ENCODE measurements around the gene PRSS27. TPM values are rescaled to one million over a fixed set of nuclear protein-coding genes. Genes with fewer than 3 reads are reported as not detected.
A peak's percentile ranks its signal among the peaks of the same experiment; 100 is the strongest.

The PRSS27 gene
- total RNA-seq, 4 donors from 2014 or later: 1.3 to 4.2 (median 2.4) TPM

DNA sequence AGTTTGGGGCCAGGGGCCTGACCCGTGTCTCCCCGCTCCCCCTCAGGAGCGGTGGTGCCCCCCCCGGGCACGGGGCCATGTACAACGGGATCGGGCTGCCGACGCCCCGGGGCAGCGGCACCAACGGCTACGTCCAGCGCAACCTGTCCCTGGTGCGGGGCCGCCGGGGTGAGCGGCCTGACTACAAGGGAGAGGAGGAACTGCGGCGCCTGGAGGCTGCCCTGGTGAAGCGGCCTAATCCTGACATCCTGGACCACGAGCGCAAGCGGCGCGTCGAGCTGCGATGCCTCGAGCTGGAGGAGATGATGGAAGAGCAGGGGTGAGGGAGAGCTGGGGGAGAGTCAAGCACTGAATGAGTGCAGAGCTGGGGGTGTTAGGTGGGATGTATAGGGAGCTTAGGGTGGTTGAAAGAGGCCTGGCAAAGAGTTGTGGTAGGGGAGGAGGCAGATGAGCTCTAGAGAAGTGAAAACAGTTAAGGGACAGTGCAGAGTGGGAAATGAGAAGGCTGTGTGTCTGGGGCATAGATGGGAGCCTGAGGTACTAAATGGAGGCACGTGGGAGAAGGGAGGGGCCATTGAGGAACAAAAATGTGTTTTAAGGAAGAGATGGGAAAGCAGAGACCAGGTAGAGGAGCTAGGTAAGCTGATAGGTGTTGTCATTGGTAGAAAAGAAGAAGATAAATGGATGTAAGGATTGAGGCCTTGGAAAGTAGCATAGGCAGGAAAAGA, 36.4 kb upstream of the PRSS27 start:
- no peak for TF ChIP-seq EP300 (IDR thresholded peaks at IDR 0.05)
- TF ChIP-seq, protein P1, sequence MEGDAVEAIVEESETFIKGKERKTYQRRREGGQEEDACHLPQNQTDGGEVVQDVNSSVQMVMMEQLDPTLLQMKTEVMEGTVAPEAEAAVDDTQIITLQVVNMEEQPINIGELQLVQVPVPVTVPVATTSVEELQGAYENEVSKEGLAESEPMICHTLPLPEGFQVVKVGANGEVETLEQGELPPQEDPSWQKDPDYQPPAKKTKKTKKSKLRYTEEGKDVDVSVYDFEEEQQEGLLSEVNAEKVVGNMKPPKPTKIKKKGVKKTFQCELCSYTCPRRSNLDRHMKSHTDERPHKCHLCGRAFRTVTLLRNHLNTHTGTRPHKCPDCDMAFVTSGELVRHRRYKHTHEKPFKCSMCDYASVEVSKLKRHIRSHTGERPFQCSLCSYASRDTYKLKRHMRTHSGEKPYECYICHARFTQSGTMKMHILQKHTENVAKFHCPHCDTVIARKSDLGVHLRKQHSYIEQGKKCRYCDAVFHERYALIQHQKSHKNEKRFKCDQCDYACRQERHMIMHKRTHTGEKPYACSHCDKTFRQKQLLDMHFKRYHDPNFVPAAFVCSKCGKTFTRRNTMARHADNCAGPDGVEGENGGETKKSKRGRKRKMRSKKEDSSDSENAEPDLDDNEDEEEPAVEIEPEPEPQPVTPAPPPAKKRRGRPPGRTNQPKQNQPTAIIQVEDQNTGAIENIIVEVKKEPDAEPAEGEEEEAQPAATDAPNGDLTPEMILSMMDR (IDR thresholded peaks at IDR 0.05): no peak
- TF ChIP-seq POLR2A (IDR thresholded peaks at IDR 0.05): no peak
- H3K36me3 ChIP-seq: peaks cover 0 to 53% (median 8%) of the 10 kb centered on the region in 3 donors

DNA sequence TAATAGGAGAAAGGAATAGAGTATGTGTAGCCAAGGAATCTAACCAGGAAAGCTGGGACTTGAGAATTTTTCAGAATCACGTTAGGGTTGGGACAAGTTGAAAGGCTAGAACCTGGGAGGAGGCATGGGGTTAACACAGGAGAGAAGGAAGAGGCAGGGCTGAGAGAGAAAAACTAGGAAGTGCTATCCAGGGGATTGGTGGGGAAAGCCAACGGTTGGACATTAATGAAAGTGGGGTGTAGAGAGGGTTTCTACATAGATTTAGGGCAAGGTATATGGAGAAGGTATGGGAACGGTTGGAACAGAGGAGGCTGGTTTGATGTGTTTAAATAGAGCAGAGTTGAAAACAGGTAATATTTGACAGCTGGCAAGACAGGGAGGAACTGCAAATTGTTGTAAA, 35.1 kb upstream of the PRSS27 start:
- peak overlapping the region in 2 of 4 donors; percentile 98 to 99 for H3K27ac ChIP-seq
- TF ChIP-seq, protein P1 (IDR thresholded peaks at IDR 0.05): no peak
- TF ChIP-seq EP300 (IDR thresholded peaks at IDR 0.05) (no peak), POLR2A (IDR thresholded peaks at IDR 0.05) (no peak)

More for the DNA sequence above, 36.4 kb upstream of the PRSS27 start:
- Histone ChIP-seq H3K27ac (peak overlapping the region in 2 of 4 donors; percentile 20 to 22), H3K27me3 (no peaks in the 10 kb centered on the region), H3K4me1 (peaks cover 0 to 71% (median 37%) of the 10 kb centered on the region in 4 donors), H3K4me3 (no peak overlapping the region), H3K9me3 (no peaks in the 10 kb centered on the region)
- DNase-seq (ENCODE audit: low spot score in 2 of 2): no peak
- WGBS, 2 donors: 84 to 91% methylated on average over 30 of the region's 30 CpGs

DNA sequence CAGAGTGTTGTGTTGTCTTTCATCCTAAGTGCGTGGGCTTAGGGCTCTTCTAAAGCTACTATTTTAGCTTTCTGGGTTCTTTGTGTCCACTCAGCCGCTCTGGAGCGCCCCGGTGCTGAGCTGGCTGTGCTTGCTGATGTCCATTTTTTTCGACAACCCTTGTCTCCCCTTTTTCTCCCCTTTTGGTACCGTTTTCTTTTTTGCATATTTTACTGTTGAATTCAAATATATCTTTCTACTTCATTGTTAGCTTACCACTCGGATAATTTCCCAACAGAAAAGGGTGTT, 33.7 kb upstream of the PRSS27 start:
- H3K4me1 ChIP-seq: peaks cover 0 to 63% (median 40%) of the 10 kb centered on the region in 4 donors
- peaks cover 0 to 25% (median 4%) of the 10 kb centered on the region in 3 donors for H3K36me3 ChIP-seq
- DNase-seq (ENCODE audit: low spot score in 2 of 2): no peak
- 1 to 2% methylated on average over 7 of the region's 7 CpGs for WGBS, 2 donors
- no peaks in the 10 kb centered on the region for H3K9me3 ChIP-seq
- H3K4me3 ChIP-seq: peak overlapping the region; percentile 63 to 99 (median 80)
- peak overlapping the region; percentile 98 to 100 (median 99) for H3K27ac ChIP-seq
- TF ChIP-seq POLR2A (IDR thresholded peaks at IDR 0.05) (no peak), EP300 (IDR thresholded peaks at IDR 0.05) (no peak)
- TF ChIP-seq, protein P1 (IDR thresholded peaks at IDR 0.05): no peak
- H3K27me3 ChIP-seq: no peaks in the 10 kb centered on the region

More for the DNA sequence above, 35.1 kb upstream of the PRSS27 start:
- peaks cover 0 to 71% (median 40%) of the 10 kb centered on the region in 4 donors for H3K4me1 ChIP-seq
- H3K36me3 ChIP-seq: peaks cover 0 to 40% (median 6%) of the 10 kb centered on the region in 3 donors
- no peaks in the 10 kb centered on the region for H3K27me3 ChIP-seq
- peak overlapping the region in 3 of 4 donors; percentile 63 to 99 (median 83) for H3K4me3 ChIP-seq
- DNase-seq (ENCODE audit: low spot score in 2 of 2): no peak
- H3K9me3 ChIP-seq: no peaks in the 10 kb centered on the region
- 26 to 30% methylated on average over 3 of the region's 3 CpGs for WGBS, 2 donors

DNA sequence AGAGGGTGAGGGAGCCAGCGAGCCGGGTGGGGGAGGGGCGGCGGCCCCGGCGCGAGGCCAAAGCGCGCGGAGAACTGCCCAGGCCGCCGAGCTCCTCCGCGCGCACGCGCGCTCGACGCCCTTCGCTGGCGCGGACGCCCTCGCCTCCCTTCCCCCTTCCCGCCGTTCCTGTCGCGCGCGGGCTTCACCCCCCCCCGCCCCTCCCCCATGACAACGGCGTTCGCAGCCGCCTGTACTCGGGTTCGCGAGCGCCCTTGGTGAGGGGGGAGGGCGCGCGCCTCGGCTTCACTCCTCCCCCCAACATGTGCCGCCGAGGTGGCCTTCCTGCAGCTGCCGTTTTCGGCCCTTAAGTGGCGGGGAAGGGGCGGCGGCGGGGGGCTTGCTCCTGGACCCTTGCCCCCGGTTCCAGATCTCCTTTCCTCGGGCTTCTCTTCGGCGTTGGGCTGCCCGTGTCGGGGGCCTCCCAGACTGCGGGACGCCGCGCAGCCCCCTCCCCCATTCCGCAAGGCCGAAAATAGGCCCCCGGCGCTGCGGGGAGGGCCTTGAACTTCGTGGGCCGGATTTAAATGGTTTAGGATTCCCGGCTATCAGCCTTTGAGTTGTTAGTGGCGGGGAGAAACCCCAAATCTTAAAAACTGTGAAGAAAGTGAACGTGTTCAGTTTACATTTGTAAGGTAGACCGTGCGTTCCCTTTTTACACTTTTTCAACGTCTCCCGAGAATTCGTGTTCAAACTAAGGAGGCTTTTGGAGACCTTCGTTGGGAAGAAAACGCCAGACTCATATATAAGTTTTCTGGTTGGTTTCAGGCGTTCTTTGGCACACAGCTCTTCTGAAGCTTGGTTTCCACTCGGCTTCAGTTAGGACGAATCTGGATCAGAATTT, 33.1 kb upstream of the PRSS27 start:
- Histone ChIP-seq H3K4me1 (peaks cover 0 to 57% (median 40%) of the 10 kb centered on the region in 4 donors), H3K36me3 (peaks cover 0 to 19% (median 0%) of the 10 kb centered on the region in 3 donors), H3K9me3 (no peaks in the 10 kb centered on the region), H3K4me3 (peak overlapping the region; percentile 63 to 99 (median 80)), H3K27me3 (no peaks in the 10 kb centered on the region), H3K27ac (peak overlapping the region; percentile 98 to 100 (median 99))
- TF ChIP-seq, protein P1 (IDR thresholded peaks at IDR 0.05): no peak
- no peak for TF ChIP-seq POLR2A (IDR thresholded peaks at IDR 0.05)
- peak; percentile 63 to 67 for DNase-seq (ENCODE audit: low spot score in 2 of 2)
- 1% methylated on average over 29 to 38 of the region's 82 CpGs for WGBS, 2 donors
